Lower lobe of right lung (tissue), 2 donors: ENCODE results near the gene NEK8. TPM values are rescaled to one million over a fixed set of nuclear protein-coding genes. Genes with fewer than 3 reads are reported as not detected.

Experiments
- ATAC-seq, 2 donors: fragments of 200-7000 bp; cut with Tn5 transposase; one replicate each; pipeline ENCODE4 v1.9.1; 2020 to 2022; ENCODE audit warnings: mild to moderate bottlenecking in 2 of 2, moderate library complexity in 2 of 2
- DNase-seq: peaks from one replicate; pipeline ENCODE4 v3.0.0-alpha.2; 2020
- H3K27ac ChIP-seq: fragments of 200-600 bp; one replicate; pipeline ENCODE4 v1.8.0; 2022
- H3K27me3 ChIP-seq: fragments of 200-600 bp; one replicate; pipeline ENCODE4 v1.8.0; 2022; ENCODE audit warnings: low read depth
- H3K36me3 ChIP-seq: fragments of 200-600 bp; one replicate; pipeline ENCODE4 v1.8.0; 2022; ENCODE audit warnings: mild to moderate bottlenecking
- H3K4me1 ChIP-seq: fragments of 200-600 bp; one replicate; pipeline ENCODE4 v1.8.0; 2022
- H3K4me3 ChIP-seq: fragments of 200-600 bp; one replicate; pipeline ENCODE4 v1.8.0; 2022; ENCODE audit warnings: mild to moderate bottlenecking
- H3K9me3 ChIP-seq: fragments of 200-600 bp; one replicate; pipeline ENCODE4 v1.8.0; 2022
- intact Hi-C: fragments of 100-400 bp; cut with DNase I; formaldehyde crosslinking; loops from one replicate; pipeline ENCODE4 v1.11.0; 2022
- total RNA-seq: library from RNA; stranded (reverse); fragmentation: NEBNext Ultra II Directional; extraction: Animal tissue kit (Norgen Biotek cat#: 25700); gene quantifications from one replicate; pipeline ENCODE4 v1.2.1, GENCODE V29; 2021
- TF ChIP-seq, protein P1 (sequence below): fragments of 200-600 bp; IDR thresholded peaks from one replicate; pipeline ENCODE4 v1.8.0; 2022; ENCODE audit warnings: antibody characterized with exemption, mild to moderate bottlenecking
- donor health status: DM: no; HTN: yes; CAD: no; lungs with severe emphysema.

The NEK8 gene
- total RNA-seq, 1 donor from 2014 or later = 11.3 TPM

DNA sequence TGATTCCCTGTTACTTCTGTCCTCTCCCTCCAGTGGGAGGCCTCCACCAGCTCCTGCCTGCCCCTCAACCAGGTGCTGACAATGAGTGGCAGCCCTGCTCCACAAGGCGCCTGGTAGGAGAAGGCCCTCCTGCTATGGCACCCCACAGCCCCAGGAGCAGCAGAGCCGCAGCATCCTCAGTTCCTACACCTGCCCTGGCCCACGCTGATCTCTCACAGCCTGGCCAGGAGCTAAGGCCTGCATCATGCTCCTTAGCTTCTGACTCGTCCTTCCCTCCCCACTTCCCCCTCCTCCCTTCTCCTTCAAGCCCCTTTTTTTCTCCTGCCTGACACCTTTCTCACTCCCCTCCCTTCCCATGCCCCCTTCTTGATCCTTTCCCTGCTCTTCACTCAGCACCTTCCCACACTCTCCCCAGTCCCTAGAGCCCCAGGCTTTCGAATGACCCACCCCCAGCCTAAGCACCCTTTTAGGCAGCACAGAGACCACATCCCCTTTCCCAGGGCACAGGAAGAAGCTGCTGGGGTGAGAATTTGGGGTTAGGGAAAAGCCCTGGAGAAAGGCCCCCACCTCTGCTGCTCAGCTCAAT lies 23.4 kb upstream of the NEK8 start:
- TF ChIP-seq, protein P1, sequence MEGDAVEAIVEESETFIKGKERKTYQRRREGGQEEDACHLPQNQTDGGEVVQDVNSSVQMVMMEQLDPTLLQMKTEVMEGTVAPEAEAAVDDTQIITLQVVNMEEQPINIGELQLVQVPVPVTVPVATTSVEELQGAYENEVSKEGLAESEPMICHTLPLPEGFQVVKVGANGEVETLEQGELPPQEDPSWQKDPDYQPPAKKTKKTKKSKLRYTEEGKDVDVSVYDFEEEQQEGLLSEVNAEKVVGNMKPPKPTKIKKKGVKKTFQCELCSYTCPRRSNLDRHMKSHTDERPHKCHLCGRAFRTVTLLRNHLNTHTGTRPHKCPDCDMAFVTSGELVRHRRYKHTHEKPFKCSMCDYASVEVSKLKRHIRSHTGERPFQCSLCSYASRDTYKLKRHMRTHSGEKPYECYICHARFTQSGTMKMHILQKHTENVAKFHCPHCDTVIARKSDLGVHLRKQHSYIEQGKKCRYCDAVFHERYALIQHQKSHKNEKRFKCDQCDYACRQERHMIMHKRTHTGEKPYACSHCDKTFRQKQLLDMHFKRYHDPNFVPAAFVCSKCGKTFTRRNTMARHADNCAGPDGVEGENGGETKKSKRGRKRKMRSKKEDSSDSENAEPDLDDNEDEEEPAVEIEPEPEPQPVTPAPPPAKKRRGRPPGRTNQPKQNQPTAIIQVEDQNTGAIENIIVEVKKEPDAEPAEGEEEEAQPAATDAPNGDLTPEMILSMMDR = no peak
- H3K36me3 ChIP-seq = peaks cover 47% of the 10 kb centered on the region
- intact Hi-C loops = no loop called here

DNA sequence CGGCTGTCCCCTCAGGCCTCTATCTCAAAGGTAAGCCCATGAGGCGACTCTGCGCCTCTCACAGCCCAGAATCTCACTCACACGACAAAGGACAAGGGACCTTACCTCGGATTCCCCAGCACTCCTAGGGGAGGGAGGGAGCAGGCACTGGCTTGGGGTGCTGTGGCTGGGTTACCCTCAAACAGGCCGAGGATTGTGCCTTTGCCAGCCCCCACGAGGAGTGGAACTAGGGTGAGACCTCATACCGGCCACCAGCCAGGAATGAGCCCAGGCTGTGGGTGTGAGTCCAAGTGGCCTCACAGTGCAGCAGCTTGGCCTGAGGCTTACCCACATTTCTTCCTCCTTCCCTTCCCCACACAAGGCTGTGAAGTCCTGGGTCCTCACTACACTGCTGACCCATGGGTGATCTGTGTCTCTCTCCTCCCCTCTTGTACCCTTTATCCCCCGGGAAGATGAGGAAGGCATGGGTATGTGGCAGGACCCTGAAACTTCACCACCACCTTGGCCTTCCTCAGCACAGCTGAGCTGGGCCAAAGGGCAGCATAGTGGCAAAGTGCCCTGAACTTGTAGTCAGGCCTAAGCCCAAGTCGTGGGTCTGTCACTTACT lies 22.8 kb upstream of the NEK8 start:
- ATAC-seq (no peak), DNase-seq (no peak)
- Histone ChIP-seq H3K27ac (no peak overlapping the region), H3K4me3 (no peak overlapping the region), H3K4me1 (no peaks in the 10 kb centered on the region), H3K27me3 (no peaks in the 10 kb centered on the region), H3K9me3 (no peaks in the 10 kb centered on the region), H3K36me3 (peaks cover 40% of the 10 kb centered on the region)
- TF ChIP-seq, protein P1 = no peak
- intact Hi-C loops = no loop called here

More for the DNA sequence above, 23.4 kb upstream of the NEK8 start:
- ATAC-seq (no peak), DNase-seq (no peak)
- Histone ChIP-seq H3K4me1 (no peaks in the 10 kb centered on the region), H3K27me3 (no peaks in the 10 kb centered on the region), H3K27ac (no peak overlapping the region), H3K9me3 (no peaks in the 10 kb centered on the region), H3K4me3 (no peak overlapping the region)

DNA sequence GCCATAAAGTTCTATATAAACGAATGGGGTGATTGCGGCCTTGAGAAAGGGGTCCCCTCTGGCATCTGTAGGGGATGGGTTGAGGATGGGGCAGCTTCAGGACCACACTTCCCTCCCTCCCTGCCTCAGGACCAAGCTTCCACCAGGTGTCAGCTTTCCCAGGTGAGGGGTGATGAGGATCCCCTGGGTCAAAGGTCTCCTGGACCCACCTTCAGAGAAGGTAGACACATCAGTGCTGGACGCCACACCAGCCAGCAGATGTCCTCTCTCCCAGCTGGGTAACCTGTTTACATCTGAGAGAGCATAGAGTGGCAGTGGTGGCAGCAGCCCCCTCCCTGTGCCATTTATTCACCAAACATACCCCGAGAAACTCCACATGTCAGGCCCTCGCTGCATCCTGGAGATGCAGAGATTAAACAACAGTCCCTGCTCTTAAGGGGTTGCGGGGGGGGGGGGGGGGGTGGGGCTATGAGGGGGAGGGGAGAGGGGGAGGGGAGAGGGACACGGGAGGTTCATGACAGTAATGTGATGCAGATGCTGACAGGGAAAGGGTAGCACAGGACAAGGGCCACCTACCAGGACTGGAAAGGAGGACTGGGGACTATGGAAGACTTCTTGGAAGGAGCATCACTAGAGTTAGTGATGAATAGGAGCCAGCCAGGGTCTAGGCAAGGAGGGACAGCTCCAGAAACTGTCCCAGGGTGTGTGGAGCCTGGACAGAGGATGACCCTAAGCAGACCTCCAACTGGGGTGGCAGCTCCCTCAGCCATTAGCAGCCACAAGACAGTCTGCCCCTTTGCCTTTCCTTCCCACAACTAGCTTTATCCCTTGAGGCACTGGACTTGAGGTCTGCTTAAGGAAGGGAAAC lies 21.9 kb upstream of the NEK8 start:
- H3K36me3 ChIP-seq = peaks cover 32% of the 10 kb centered on the region
- DNase-seq (no peak), ATAC-seq (no peak)
- intact Hi-C loops = no loop called here
- no peaks in the 10 kb centered on the region for H3K9me3 ChIP-seq
- H3K4me3 ChIP-seq = no peak overlapping the region
- peaks cover 3% of the 10 kb centered on the region for H3K4me1 ChIP-seq
- H3K27ac ChIP-seq = no peak overlapping the region
- no peaks in the 10 kb centered on the region for H3K27me3 ChIP-seq
- TF ChIP-seq, protein P1 = no peak

DNA sequence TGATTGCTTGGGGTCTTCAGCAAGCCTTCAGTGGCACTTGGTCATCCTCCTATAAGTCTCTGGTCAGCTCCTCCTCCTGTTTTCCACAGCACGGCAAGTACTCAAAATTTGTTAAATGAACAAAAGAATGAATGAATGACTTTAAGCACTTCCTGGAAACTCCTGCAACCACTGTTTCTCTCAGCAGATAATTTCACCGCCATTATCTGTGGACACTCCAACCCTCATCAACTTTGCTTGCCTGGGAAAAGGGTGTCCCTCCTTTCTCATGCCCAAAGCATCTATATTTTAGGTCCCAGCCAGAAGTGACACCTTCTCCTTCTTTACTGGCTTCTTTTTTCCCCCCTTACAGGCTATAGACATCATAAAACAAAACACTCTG lies 21.3 kb upstream of the NEK8 start:
- TF ChIP-seq, protein P1 = no peak
- intact Hi-C loops = no loop called here
- ATAC-seq (no peak), DNase-seq (no peak)
- Histone ChIP-seq H3K36me3 (peaks cover 25% of the 10 kb centered on the region), H3K27me3 (no peaks in the 10 kb centered on the region), H3K27ac (no peak overlapping the region), H3K4me3 (no peak overlapping the region), H3K4me1 (peaks cover 9% of the 10 kb centered on the region), H3K9me3 (no peaks in the 10 kb centered on the region)

DNA sequence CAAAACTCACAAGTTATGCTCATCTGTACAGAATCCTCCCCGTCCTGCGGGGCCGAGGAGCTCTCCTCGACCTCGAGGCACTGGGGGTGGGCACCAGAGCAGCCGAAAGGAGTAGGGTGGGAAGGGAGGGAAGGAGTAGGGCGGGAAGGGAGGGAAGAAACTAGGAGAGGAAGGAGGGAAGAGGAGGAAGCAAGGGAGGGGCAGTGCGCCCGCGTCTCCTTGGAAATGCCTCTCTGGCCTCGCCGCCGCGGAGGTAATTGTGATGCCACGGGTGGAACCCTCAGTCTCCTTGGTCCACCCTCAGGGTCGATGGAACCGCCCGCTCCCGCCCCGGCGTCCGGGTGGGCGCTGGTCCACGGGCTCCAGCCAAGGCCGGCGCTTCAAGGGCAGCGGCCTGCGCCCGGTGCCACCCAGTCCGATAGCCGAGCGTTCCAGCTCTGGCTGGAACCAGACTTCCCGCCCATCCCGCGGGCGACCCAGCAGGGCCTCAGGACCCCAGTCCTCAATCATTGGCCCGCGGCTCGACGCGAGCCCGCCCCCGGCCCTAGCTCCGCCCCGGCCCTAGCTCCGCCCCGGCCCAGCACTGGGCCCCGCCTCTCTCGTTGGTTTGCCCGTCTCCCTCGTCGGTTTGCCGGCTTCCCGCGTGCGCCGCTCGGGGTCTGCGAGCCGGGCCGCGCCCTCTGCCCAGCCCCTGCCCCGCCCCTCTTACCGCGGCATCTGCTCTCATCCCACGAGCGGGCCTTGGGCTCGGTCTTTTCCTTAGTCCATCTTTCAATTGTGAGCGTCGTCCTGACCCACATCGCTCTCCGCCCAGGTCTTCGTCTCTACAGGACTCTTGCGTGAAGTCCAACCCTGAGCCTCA lies 17.5 kb upstream of the NEK8 start:
- intact Hi-C loops = no loop called here
- Histone ChIP-seq H3K36me3 (peaks cover 25% of the 10 kb centered on the region), H3K4me1 (peaks cover 13% of the 10 kb centered on the region), H3K27me3 (no peaks in the 10 kb centered on the region), H3K9me3 (no peaks in the 10 kb centered on the region), H3K27ac (peak overlapping the region; percentile 88), H3K4me3 (peak overlapping the region; percentile 85)
- ATAC-seq (peak; percentile 96 to 97), DNase-seq (peak; percentile 92)
- TF ChIP-seq, protein P1 = no peak
